Tibial nerve (tissue), 4 donors: ENCODE results near the gene CLEC16A. TPM values are rescaled to one million over a fixed set of nuclear protein-coding genes. Genes with fewer than 3 reads are reported as not detected.

ENCODE experiments used
- DNase-seq, 2 donors: peaks; one replicate each; pipeline ENCODE4 v3.0.0-alpha.2; 2019; ENCODE audit warnings: low spot score in 2 of 2
- H3K27ac ChIP-seq, 4 donors: fragments of 200-600 bp; sonication (generic) in 3 of 4; one replicate each; pipeline ENCODE4 v1.5.1; 2017 to 2019; ENCODE audit warnings: mild to moderate bottlenecking in 1 of 4
- H3K27me3 ChIP-seq, 2 donors: fragments of 200-600 bp; sonication (generic) in 1 of 2; one replicate each; pipeline versions ENCODE4 v1.5.1 to v1.6.0; 2017 to 2019
- H3K36me3 ChIP-seq, 3 donors: fragments of 200-600 bp; sonication (generic); one replicate each; pipeline ENCODE4 v1.5.1; 2018 to 2019
- H3K4me1 ChIP-seq, 4 donors: fragments of 200-600 bp; sonication (generic) in 3 of 4; one replicate each; pipeline ENCODE4 v1.5.1; 2017 to 2019
- H3K4me3 ChIP-seq, 4 donors: fragments of 200-600 bp; sonication (generic) in 3 of 4; one replicate each; pipeline ENCODE4 v1.5.1; 2017 to 2019; ENCODE audit warnings: mild to moderate bottlenecking in 1 of 4, moderate library complexity in 1 of 4
- H3K9me3 ChIP-seq, 4 donors: fragments of 200-600 bp; sonication (generic) in 3 of 4; one replicate each; pipeline ENCODE4 v1.5.1; 2017 to 2019
- CTCF ChIP-seq, 5 experiments: fragments of 200-600 bp in 3 of 5; fragments of 450-650 bp in 2 of 5; sonication (generic) in 3 of 5; IDR thresholded peaks; one replicate each; pipeline ENCODE4 v1.5.1; 2016 to 2019; ENCODE audit warnings: antibody characterized with exemption in 5 of 5, mild to moderate bottlenecking in 3 of 5, moderate library complexity in 2 of 5
- EP300 ChIP-seq, 2 donors: sonication (generic); formaldehyde crosslinking; IDR thresholded peaks; one replicate each; pipeline ENCODE4 v1.6.1; 2017; ENCODE audit warnings: antibody characterized with exemption in 2 of 2, mild to moderate bottlenecking in 1 of 2
- POLR2A ChIP-seq, 2 donors: fragments of 450-650 bp; IDR thresholded peaks; one replicate each; pipeline ENCODE4 v1.6.1; 2017; ENCODE audit warnings: antibody characterized with exemption in 2 of 2, mild to moderate bottlenecking in 2 of 2, moderate library complexity in 2 of 2
- WGBS, 2 donors: methylation state at CpG; one replicate each; pipeline ENCODE4 v1.1.5; 2018; 5-methylcytosine and 5-hydroxymethylcytosine counted together
- total RNA-seq, 4 donors: library from RNA; depleted of rRNA; stranded (reverse); fragments of >200 nt; gene quantifications; one replicate each; pipeline ENCODE4 v1.1.0, GENCODE V29; 2016

CLEC16A gene
- total RNA-seq, 4 donors from 2014 or later = 37.4 to 70.2 (median 55.2) TPM

- 92 to 94% methylated on average over 17 of the region's 17 CpGs for WGBS, 2 donors
- H3K4me3 ChIP-seq = no peak overlapping the region
- peaks cover 0 to 24% (median 13%) of the 10 kb centered on the region in 4 donors for H3K4me1 ChIP-seq
- H3K9me3 ChIP-seq = no peaks in the 10 kb centered on the region
- H3K27me3 ChIP-seq = no peaks in the 10 kb centered on the region
- TF ChIP-seq CTCF (IDR thresholded peaks at IDR 0.05) (no peak), EP300 (IDR thresholded peaks at IDR 0.05) (no peak)
- no peak for DNase-seq
- peaks cover 0 to 59% (median 8%) of the 10 kb centered on the region in 3 donors for H3K36me3 ChIP-seq
- no peak overlapping the region for H3K27ac ChIP-seq
Measured at GRCh38 chr16:11125936-11126335, 181.6 kb downstream of the CLEC16A start.

GRCh38 chr16:11126399-11127054 is 182.2 kb downstream of the CLEC16A start:
- Histone ChIP-seq H3K27ac (no peak overlapping the region), H3K9me3 (no peaks in the 10 kb centered on the region), H3K36me3 (peaks cover 0 to 57% (median 8%) of the 10 kb centered on the region in 3 donors), H3K27me3 (no peaks in the 10 kb centered on the region), H3K4me1 (peaks cover 0 to 24% (median 13%) of the 10 kb centered on the region in 4 donors), H3K4me3 (no peak overlapping the region)
- TF ChIP-seq CTCF (IDR thresholded peaks at IDR 0.05) (no peak), POLR2A (IDR thresholded peaks at IDR 0.05) (no peak)
- 79 to 81% methylated on average over 12 of the region's 12 CpGs for WGBS, 2 donors
- DNase-seq = no peak

- H3K9me3 ChIP-seq = no peaks in the 10 kb centered on the region
- H3K4me1 ChIP-seq = peaks cover 0 to 23% (median 13%) of the 10 kb centered on the region in 4 donors
- TF ChIP-seq POLR2A (IDR thresholded peaks at IDR 0.05) = no peak
- TF ChIP-seq CTCF (IDR thresholded peaks at IDR 0.05) = no peak
- TF ChIP-seq EP300 (IDR thresholded peaks at IDR 0.05) = no peak
- no peaks in the 10 kb centered on the region for H3K27me3 ChIP-seq
- H3K4me3 ChIP-seq = no peak overlapping the region
- peak overlapping the region in 1 of 4 donors; percentile 70 for H3K27ac ChIP-seq
- H3K36me3 ChIP-seq = peaks cover 0 to 47% (median 8%) of the 10 kb centered on the region in 3 donors
- WGBS, 2 donors = 92 to 94% methylated on average over 7 of the region's 7 CpGs
- no peak for DNase-seq
Measured at GRCh38 chr16:11127610-11128195, 183.3 kb downstream of the CLEC16A start.

- DNase-seq = no peak
Measured at GRCh38 chr16:11128211-11129141, 184.1 kb downstream of the CLEC16A start.

More at GRCh38 chr16:11128211-11129141, 184.1 kb downstream of the CLEC16A start:
- 45 to 49% methylated on average over 8 to 9 of the region's 9 CpGs for WGBS, 2 donors
- peaks cover 0 to 44% (median 6%) of the 10 kb centered on the region in 3 donors for H3K36me3 ChIP-seq
- no peak overlapping the region for H3K4me3 ChIP-seq
- TF ChIP-seq EP300 (IDR thresholded peaks at IDR 0.05) (no peak), POLR2A (IDR thresholded peaks at IDR 0.05) (no peak), CTCF (IDR thresholded peaks at IDR 0.05) (no peak)
- H3K9me3 ChIP-seq = no peaks in the 10 kb centered on the region
- H3K27me3 ChIP-seq = no peaks in the 10 kb centered on the region
- H3K4me1 ChIP-seq = peaks cover 0 to 30% (median 15%) of the 10 kb centered on the region in 4 donors
- H3K27ac ChIP-seq = peak overlapping the region in 3 of 4 donors; percentile 36 to 70 (median 55)
